Natural killer cell (primary cell): ENCODE data around the gene KAT6B. TPM values are rescaled to one million over a fixed set of nuclear protein-coding genes. Genes with fewer than 3 reads are reported as not detected.

Experiments
- ATAC-seq, 3 donors: fragments of 150-1000 bp in 2 of 3; fragments of 200-7000 bp in 1 of 3; cut with Tn5 transposase; 1 replicate in 1 of 3; 2 replicates in 2 of 3; pipeline ENCODE4 v1.10.0; 2021; ENCODE audit warnings: mild to moderate bottlenecking in 2 of 3, moderate library complexity in 2 of 3
- DNase-seq, 2 donors: peaks; one replicate each; pipeline versions ENCODE4 v3.0.0 to v3.0.0-alpha.2; 2013 to 2021; ENCODE audit warnings: mixed read lengths in 1 of 2
- H3K27ac ChIP-seq: one replicate; pipeline ENCODE4 v1.5.1; 2013; ENCODE audit warnings: mild to moderate bottlenecking, low read length
- H3K27me3 ChIP-seq: one replicate; pipeline ENCODE4 v1.6.1; 2013; ENCODE audit warnings: low read length; ENCODE audit not compliant: control insufficient read depth, insufficient read depth
- H3K36me3 ChIP-seq: one replicate; pipeline ENCODE4 v1.6.1; 2013; ENCODE audit warnings: low read length; ENCODE audit not compliant: control insufficient read depth, insufficient read depth
- H3K4me1 ChIP-seq: one replicate; pipeline ENCODE4 v1.6.1; 2013; ENCODE audit warnings: low read length; ENCODE audit not compliant: control insufficient read depth, insufficient read depth
- H3K4me3 ChIP-seq: one replicate; pipeline ENCODE4 v1.5.1; 2013; ENCODE audit warnings: low read length
- H3K9me3 ChIP-seq: one replicate; pipeline ENCODE4 v1.6.1; 2013; ENCODE audit warnings: low read length; ENCODE audit not compliant: control insufficient read depth, insufficient read depth
- H3K27ac Mint-ChIP-seq, 2 donors: one replicate each; pipeline ENCODE4 v1.8.0; 2022; ENCODE audit warnings: mild to moderate bottlenecking in 2 of 2, mixed read lengths in 2 of 2, moderate library complexity in 1 of 2
- H3K27me3 Mint-ChIP-seq, 2 donors: one replicate each; pipeline ENCODE4 v1.8.0; 2022; ENCODE audit warnings: low read depth in 2 of 2, mixed read lengths in 2 of 2
- H3K36me3 Mint-ChIP-seq: one replicate; pipeline ENCODE4 v1.8.0; 2022; ENCODE audit warnings: mixed read lengths
- H3K4me1 Mint-ChIP-seq, 2 donors: one replicate each; pipeline ENCODE4 v1.8.0; 2022; ENCODE audit warnings: mixed read lengths in 2 of 2
- H3K4me3 Mint-ChIP-seq: one replicate; pipeline ENCODE4 v1.8.0; 2022; ENCODE audit warnings: mild to moderate bottlenecking, moderate library complexity, mixed read lengths
- H3K9me3 Mint-ChIP-seq, 2 donors: one replicate each; pipeline ENCODE4 v1.8.0; 2022; ENCODE audit warnings: mixed read lengths in 2 of 2
- CTCF ChIP-seq: fragments of 200-600 bp; IDR thresholded peaks from one replicate; pipeline ENCODE4 v1.8.0; 2022; ENCODE audit warnings: antibody characterized with exemption
- WGBS: methylation state at CpG from one replicate; pipeline ENCODE4 v1.1.7; 2013; ENCODE audit warnings: missing lambda C conversion rate; ENCODE audit not compliant: insufficient coverage; 5-methylcytosine and 5-hydroxymethylcytosine counted together
- intact Hi-C: fragments of 100-400 bp; cut with micrococcal nuclease; formaldehyde crosslinking; loops from one replicate; pipeline ENCODE4 v1.14.2; 2022
- total RNA-seq, 4 donors: library from RNA; stranded (reverse); fragments of 120-200 nt in 1 of 4; gene quantifications; one replicate each; pipeline versions ENCODE4 v1.2.3 to v1.2.4, GENCODE V29; 2013 to 2022

KAT6B gene
- total RNA-seq, 3 donors from 2014 or later (not counting 1 experiment from before 2014, with no cell fraction given): 117 to 133 (median 121) TPM

- peaks cover 65 to 67% of the 10 kb centered on the region in 2 donors for H3K4me1 Mint-ChIP-seq
- Histone ChIP-seq H3K4me3 (no peak overlapping the region), H3K27me3 (no peaks in the 10 kb centered on the region), H3K4me1 (peaks cover 2% of the 10 kb centered on the region), H3K27ac (no peak overlapping the region), H3K36me3 (no peaks in the 10 kb centered on the region), H3K9me3 (no peaks in the 10 kb centered on the region)
- TF ChIP-seq CTCF: no peak
- no peaks in the 10 kb centered on the region for H3K27me3 Mint-ChIP-seq
- no peak for ATAC-seq
- no peak overlapping the region for H3K27ac Mint-ChIP-seq
- no peaks in the 10 kb centered on the region for H3K36me3 Mint-ChIP-seq
- intact Hi-C loops: no loop called here
- H3K4me3 Mint-ChIP-seq: no peak overlapping the region
- H3K9me3 Mint-ChIP-seq: no peaks in the 10 kb centered on the region
- DNase-seq: no peak
Observed at GRCh38 chr10:74877898-74878297, 51.5 kb downstream of the KAT6B start.

GRCh38 chr10:74880041-74880440 lies 53.6 kb downstream of the KAT6B start:
- Histone ChIP-seq H3K36me3 (no peaks in the 10 kb centered on the region), H3K4me3 (no peak overlapping the region), H3K4me1 (peaks cover 2% of the 10 kb centered on the region), H3K27ac (no peak overlapping the region), H3K9me3 (no peaks in the 10 kb centered on the region), H3K27me3 (no peaks in the 10 kb centered on the region)
- no peak overlapping the region for H3K27ac Mint-ChIP-seq
- DNase-seq (no peak), ATAC-seq (no peak)
- no peaks in the 10 kb centered on the region for H3K27me3 Mint-ChIP-seq
- TF ChIP-seq CTCF: no peak
- no CpG with 5 or more reads among the region's 3 CpGs for WGBS
- intact Hi-C loops: no loop called here
- peaks cover 59 to 61% of the 10 kb centered on the region in 2 donors for H3K4me1 Mint-ChIP-seq
- H3K9me3 Mint-ChIP-seq: no peaks in the 10 kb centered on the region
- no peak overlapping the region for H3K4me3 Mint-ChIP-seq
- H3K36me3 Mint-ChIP-seq: no peaks in the 10 kb centered on the region

- ATAC-seq (no peak), DNase-seq (no peak)
- H3K27ac Mint-ChIP-seq: no peak overlapping the region
- H3K36me3 Mint-ChIP-seq: no peaks in the 10 kb centered on the region
- intact Hi-C loops: no loop called here
- TF ChIP-seq CTCF: no peak
- Histone ChIP-seq H3K27me3 (no peaks in the 10 kb centered on the region), H3K4me1 (peaks cover 2% of the 10 kb centered on the region), H3K36me3 (no peaks in the 10 kb centered on the region), H3K4me3 (no peak overlapping the region), H3K27ac (no peak overlapping the region), H3K9me3 (no peaks in the 10 kb centered on the region)
- H3K4me1 Mint-ChIP-seq: peaks cover 46 to 47% of the 10 kb centered on the region in 2 donors
- H3K27me3 Mint-ChIP-seq: no peaks in the 10 kb centered on the region
- H3K4me3 Mint-ChIP-seq: no peak overlapping the region
- no peaks in the 10 kb centered on the region for H3K9me3 Mint-ChIP-seq
- 96% methylated on average over 7 of the region's 7 CpGs for WGBS
Observed at GRCh38 chr10:74881253-74881884, 55.0 kb downstream of the KAT6B start.

GRCh38 chr10:74882427-74882826 lies 56.0 kb downstream of the KAT6B start:
- WGBS: no CpG with 5 or more reads among the region's 1 CpG
- no peaks in the 10 kb centered on the region for H3K9me3 ChIP-seq
- Mint-ChIP-seq H3K4me3 (no peak overlapping the region), H3K27me3 (no peaks in the 10 kb centered on the region), H3K27ac (peak overlapping the region in 1 of 2 donors; percentile 21), H3K36me3 (no peaks in the 10 kb centered on the region), H3K4me1 (peaks cover 46 to 52% of the 10 kb centered on the region in 2 donors), H3K9me3 (no peaks in the 10 kb centered on the region)
- intact Hi-C loops: no loop called here
- H3K4me1 ChIP-seq: peaks cover 2% of the 10 kb centered on the region
- no peaks in the 10 kb centered on the region for H3K36me3 ChIP-seq
- no peaks in the 10 kb centered on the region for H3K27me3 ChIP-seq
- no peak for DNase-seq
- TF ChIP-seq CTCF: no peak
- ATAC-seq: no peak
- H3K4me3 ChIP-seq: no peak overlapping the region
- H3K27ac ChIP-seq: no peak overlapping the region
